HG02870 (cell line): Measurements from ENCODE around the gene VWC2L.

Experiments used
- ATAC-seq: cut with Tn5 transposase; IDR thresholded peaks from one replicate; pipeline ENCODE4 v1.9.1; 2021; ENCODE audit warnings: mild to moderate bottlenecking, moderate library complexity; ENCODE audit not compliant: unreplicated experiment

VWC2L gene

DNA sequence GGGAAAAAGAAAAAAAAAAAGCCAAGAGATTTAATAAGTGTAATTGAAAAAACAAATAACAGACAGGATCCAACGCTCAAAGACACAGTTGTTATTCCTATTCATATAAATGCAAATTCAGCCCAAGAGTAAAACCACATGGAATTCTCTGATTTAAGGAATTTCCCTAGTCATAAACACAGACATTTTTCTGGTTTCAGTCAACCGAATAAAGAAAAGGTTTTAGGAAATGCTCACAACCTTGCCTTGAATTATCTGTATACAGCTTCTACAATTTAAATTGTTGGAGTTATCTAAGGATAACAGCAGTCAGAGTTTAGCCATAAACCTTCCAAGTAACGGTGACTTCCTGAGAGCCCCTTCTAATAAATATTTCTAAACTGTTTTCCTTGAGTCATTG lies 122.7 kb downstream of the VWC2L start:
- no peak for ATAC-seq

DNA sequence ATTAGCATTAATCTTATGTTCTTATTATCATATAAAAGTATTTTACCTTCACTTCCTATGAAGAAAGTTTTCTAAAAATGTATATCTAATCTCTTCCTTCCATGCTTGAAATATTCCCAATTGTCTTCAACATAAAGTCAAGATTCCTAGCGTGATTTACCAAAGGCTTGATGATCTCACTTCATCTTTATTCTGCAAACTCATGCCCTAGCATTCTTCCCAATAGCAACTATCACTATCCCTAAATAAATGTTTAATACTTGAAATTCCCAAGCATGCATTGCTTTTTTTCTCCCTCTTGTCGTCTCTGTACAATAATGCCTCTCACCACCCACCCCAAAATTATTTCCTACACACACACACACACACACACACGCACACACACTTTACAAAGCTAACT lies 125.8 kb downstream of the VWC2L start:
- ATAC-seq: no peak

DNA sequence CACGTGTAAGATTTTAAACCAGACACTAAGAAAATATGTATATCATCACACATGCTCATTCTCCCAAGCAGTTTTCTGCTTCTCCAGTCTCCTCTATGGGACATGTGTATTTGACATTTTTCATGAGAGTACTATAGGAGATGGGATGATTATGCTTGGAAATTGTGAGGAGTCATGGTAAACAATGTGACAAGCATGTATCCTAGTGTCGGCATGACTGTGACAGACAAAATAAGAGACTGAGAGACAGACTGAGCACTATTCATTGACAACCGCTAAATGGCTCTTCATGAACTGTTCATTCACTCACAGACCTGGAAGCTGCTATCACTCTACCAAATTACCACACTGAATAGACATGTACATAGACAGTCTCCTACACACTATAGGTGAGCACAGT lies 127.1 kb downstream of the VWC2L start:
- no peak for ATAC-seq

DNA sequence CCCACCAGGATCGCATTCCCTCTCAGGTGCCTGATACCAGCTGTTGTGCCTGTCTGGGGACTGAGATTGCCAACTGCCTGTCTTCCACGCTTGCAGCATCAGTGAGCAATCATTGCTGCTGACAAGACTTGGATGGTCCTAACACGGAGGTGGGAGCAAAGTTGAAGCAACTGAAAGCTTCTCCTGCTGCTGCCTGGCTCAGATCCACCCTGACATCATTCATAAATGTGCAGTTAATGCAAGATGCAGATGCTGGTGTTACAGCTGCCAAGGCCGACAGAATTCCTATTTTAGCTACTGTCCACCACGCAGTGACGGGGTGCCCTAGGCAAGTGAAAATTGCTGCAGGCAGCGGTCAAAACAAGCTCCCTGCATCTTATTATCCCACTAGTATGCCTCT lies 131.4 kb downstream of the VWC2L start:
- no peak for ATAC-seq

DNA sequence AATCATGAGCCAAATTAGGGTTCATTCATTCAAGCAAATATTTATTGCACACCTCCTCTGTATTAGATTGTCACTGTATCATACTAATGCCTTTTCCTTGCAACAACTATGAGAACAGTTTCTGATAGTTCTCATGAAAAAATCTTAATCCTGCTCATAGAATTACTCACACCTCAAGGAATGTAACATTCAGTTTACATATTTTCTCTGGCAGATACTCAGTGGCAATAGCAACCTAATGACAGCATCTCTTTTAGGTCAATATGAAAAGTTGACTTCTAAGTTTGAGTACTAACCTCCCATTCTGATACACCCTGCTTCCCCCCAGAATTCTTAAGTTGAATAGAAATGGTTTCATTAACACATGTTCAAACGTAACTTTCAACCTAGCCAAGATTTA lies 132.0 kb downstream of the VWC2L start:
- no peak for ATAC-seq

DNA sequence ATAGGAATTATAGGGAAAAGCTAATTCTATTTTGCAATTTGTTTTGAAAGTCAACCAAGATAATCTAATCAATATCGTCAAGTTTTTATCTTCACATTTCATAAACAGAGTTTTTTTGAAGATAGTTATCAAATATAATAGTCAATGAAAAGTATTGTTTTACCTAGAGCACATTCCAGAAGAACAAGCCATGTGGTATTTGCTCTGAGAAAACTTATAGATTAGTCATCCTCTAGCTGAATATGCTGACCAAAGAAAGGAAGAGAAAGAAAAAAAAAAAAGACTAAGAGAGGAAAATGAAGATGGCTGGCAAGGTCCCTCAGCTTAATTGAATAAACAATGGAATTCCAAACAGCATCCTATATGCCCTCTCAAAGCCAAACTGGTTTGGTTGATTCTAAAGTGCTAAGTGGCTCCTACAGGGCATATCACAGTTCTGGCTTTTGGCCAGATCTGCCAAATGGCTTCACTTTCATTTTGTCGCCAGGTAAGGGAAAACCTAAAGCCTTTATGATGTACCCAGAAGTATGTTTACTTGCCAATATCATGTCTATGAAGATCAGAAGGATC lies 132.6 kb downstream of the VWC2L start:
- no peak for ATAC-seq

DNA sequence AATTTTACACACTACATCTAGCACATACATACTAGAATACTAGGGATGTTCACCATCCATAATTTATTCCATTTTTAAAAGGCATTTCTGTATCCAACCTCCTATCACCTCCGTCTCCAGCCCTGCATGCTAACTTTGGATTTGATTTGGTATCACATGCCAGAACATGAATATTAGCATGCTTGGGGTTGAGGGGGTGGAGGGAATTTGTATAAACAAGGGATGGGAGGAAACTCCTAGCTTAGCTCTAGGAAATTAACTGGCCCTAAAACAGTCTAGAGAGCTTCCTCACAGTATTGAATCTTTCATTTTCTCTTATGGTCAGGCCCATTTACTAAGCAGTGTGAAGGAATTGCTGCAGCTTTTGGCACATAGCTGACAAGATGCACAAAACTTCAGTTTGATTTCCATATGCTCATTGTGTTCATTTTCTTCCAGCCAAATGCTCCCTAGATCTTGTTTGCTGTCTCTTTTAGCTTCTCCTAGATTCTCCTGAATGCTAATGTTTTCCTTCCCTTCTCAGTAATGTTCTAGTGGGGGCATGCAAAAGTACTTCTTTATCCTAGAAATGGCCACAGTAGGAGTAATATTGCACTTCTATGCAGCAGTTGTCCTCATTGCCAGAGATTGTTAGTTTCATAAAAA lies 135.2 kb downstream of the VWC2L start:
- no peak for ATAC-seq

DNA sequence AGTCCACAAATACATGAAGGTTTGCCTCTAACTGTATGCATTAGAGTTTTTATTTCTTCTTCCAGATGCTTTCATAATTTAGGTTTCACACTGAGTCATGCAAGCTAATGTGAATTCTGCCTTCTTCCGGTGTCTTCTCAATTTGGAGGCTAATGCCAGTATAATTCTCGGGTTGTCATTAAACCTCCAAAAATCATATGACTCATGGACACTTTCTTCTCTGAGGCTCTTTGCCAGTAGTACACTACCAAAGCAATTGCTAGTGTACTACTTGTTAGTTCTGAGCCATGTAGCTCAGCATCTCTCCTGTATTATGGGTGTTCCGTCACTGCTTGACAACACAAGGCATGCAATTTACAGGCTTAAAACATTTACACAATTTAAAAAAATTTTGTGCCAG lies 137.1 kb downstream of the VWC2L start:
- ATAC-seq: no peak

DNA sequence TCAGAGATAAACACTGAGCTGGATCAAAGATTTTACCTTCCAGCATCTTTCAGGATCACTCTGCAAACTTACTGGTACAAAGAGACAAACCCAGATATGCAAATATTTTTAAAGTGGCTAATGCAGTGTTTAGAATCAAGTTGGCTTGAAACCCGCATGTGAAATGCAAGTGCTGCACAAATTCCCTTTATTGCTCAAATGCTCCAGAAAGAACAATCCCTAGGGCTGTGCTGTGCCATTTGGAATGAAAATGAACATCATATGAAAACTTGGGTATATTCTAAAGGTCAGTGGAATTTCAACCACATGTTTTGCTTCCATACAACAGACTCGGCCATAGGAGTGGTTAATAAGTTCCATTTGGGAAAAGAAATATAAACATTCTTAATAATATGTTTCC lies 139.1 kb downstream of the VWC2L start:
- no peak for ATAC-seq

DNA sequence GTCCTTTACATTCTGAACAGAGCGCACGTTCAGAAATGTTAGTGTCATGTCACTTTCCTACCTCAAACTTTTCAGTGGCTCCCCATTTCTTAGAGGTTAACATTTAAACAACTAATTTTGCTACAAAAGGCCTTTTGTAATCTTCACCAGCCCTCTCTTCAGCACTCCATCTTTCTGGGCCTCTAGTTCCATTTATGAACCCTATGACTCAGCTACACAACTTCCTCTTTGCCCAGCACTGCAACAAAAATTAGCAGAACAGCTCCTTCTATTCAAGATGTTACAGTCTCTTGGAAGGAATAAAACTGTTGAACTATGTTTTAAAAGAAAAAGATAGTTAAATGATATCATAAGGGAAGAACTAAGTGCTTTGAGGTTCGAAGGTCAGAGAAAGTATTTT lies 139.9 kb downstream of the VWC2L start:
- ATAC-seq: no peak

DNA sequence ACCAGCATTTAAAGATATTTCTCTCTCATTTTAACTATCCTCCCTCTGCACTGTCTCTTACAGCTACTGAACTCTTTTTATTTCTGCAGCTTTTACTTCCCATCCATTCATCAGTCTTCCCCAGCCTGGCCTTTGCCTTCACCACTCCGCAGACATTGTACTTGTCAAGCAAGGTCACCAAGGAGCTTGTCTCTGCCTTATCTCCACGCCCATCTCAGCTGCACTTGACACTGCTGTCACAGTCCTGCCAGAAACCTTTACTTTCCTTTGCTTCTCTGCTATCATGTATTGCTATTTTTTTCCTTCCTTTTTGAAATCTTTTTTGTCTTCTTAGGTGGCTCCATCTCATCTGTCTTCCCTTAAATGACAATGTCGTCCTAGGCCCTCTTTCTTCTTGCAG lies 147.0 kb downstream of the VWC2L start:
- no peak for ATAC-seq

DNA sequence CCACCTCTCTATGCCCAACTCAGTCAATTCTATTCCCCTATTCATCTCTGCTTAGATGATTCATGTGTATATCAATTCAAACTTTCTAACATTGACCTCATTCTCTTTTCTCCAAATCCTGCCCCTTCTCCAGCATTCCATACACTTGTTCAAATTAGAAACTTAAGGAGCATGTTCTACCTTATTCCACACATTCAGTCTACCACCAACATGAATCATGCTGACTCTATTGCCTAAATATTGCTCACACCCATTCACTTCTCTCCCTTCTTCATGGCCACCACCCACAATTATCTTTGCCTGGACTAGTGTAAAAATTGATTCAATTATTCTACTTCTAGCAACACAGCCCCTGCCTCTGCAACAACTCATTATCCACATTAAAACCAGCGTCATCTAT lies 147.5 kb downstream of the VWC2L start:
- ATAC-seq: no peak

DNA sequence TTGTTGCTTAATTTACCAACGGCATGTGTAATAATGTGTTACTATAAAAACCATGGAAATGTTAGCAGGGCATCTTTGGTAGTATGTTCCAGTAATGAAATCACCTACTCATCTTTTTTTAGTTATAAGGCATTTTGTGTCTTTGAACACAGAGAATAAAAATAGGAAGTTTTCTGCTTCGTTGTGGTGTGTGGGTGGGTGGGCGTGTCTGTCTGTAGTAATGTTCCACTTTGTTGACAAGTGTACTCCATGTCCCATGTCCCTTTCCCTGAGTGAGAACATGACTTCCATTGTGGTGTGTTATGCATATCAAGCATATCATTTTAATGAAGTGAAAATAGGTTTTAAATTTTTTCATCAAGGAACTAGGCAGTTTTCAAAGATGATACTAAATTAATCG lies 149.3 kb downstream of the VWC2L start:
- ATAC-seq: no peak

DNA sequence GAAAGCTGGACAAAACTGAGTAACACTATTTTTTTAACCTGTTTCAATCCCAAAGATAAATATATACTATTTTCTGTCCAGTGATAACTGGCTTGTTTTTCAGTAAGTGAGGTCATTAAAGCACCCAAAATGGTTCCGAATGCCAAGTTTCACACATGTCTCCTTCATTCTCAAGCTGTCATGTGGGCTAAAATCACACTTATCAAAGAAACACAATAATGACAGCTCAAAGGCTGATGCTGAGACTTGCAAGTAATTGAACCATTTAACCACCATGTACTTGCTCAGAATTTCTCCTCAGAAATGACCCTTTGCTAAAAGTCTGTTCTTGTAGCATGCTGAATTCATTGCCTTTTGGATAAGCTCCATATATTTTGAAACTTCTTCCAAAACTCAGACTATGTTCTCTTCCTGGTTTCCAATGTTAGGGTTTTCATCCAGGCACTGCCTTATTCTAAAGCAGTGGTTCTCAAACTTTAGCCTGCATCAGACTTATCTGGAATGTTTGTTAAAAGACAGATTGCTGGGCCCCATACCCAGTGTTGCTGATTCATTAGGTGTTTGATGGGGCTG lies 149.8 kb downstream of the VWC2L start:
- no peak for ATAC-seq

DNA sequence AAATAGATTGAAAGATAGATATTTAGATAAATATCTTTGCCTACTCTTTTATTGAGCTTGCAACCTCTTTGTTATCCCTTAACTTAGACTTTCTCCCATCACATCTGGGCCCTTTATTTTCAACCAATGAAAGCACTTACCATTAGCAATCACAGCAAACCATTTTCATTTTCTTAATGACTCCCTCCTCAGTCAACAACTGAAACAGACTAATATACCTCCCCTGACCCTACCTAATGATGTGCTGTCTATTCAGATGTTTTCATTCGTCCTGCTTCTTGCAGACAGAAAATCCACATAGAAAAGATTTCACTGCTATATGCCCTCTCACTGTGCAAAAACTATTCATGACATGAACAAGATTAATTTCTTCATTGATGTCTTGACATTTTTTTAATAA lies 154.4 kb downstream of the VWC2L start:
- ATAC-seq: no peak

DNA sequence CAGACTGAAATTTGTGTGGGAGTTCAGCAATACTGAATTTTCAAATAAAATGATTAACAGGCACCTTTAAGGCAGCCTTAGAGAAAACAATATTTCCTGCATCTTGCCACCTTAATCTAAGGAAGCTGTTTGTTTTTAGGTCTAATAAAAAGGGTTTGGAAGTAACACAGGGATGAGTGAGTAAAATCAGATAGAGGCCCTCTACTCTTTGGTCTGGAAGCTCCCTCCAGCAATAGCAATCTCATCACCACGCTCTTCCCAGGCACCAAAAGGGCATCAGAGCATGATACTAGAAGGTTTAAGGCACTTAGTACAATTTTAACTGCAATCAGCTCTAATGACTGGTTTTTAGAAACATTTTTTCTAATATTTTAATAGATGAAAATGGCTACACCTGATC lies 155.6 kb downstream of the VWC2L start:
- no peak for ATAC-seq

DNA sequence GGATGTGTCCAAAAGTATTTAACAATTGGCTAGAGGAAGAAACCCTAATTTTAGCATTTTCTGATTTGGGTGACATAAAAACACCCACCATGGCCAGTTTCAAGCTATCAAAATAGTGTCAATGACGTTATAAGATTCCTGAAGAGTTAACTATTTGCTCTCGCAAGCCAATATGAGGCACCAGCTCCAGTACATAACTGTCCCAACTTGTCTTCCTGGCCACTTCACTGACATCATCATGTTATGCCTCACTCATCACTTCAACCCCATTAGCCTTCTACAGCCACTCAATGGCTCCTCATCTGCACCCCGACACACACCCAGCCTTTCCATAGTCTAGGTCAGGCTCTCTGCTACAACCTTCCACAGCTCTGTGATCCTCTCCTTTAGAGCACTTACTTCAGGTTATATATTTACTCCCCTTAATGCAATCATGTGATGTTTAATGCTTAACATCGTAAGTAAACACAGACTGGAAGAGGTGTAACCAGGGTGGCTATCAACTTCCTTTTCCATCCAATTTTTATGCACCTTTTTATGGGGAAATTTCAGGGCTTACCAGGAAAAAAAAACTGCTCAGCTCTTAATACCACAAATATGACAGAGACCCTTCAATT lies 158.7 kb downstream of the VWC2L start:
- no peak for ATAC-seq

DNA sequence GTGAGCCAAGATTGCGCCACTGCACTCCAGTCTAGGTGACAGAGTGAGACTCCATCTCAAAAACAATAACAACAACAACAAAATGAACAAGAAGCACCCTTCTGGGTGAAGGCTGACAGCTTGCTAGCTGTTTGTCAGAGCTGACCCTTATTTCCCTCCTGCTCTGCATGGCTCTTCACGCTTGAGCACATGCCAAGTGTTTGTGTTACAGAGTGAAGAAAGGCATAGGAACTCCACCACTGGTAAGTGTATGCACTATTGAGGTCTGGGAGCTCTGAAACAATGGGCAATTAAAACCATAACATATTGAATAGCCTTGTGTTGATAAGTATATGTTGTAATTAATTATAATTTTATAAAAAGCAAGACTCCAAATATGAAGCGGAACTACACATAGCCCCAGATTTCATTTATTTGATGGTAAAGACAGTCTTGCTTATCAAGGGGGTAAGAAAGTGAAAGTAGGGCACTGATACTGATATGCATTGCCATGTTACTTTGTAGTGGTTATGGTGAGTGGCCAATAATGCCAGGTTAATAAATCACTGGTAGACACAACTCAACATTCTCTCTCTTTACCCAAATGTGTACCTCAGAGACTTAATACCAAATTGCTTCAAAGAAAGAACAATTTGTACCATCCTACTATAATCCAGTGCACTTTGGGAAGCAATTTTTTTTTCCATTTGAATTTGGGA lies 163.4 kb downstream of the VWC2L start:
- ATAC-seq: no peak

DNA sequence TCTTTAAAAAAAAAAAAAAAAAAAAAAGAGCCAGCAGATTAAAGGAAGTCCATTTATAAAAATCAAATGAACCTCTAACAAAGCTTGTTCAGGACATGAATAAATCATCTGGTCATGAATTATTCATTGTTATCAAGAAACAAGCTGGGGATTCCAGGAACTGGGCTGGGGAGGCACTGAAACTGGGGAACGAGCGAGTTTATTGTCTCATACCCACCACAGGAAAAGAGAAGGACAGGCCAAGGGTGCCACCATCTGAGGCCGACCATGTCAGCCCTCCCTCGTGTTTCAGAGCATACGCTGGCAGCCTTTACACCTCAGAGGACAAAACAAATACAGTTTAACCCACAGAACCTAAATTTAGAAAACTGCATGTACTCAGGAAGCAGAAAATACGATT lies 164.2 kb downstream of the VWC2L start:
- no peak for ATAC-seq

DNA sequence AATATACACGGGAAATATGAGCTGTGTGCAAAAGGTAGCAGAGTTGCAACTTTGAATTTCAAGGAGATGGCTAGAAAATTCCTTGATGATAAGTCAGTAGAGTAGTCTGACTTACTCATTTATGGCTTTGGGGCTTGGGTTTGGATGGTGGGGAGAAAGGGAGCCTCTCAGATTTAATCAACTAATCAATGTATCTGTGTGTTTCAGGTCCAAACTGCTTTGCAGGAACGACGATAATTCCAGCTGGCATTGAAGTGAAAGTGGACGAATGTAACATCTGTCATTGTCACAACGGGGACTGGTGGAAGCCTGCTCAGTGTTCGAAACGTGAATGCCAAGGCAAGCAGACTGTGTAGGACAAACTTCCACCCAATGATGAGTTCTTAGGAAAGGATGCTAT lies 164.6 kb downstream of the VWC2L start:
- no peak for ATAC-seq

DNA sequence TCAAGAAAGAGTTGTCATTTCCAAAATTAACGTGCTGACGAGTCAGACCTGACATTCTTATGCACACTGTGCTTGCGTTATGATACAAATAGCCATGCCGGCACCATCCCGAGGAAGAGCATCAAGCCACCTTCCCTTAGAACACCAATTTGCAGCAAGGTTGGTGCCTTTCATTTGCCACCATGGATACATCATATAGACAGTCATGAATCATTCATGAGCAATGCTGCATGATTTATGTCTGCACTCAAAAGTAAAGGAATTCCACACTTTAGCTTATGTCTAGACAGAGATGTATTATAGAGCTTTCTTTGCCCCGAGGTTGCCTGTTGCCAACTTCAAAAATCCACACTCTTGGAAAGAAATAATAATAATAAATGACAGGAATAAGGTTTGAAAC lies 166.9 kb downstream of the VWC2L start:
- ATAC-seq: no peak

DNA sequence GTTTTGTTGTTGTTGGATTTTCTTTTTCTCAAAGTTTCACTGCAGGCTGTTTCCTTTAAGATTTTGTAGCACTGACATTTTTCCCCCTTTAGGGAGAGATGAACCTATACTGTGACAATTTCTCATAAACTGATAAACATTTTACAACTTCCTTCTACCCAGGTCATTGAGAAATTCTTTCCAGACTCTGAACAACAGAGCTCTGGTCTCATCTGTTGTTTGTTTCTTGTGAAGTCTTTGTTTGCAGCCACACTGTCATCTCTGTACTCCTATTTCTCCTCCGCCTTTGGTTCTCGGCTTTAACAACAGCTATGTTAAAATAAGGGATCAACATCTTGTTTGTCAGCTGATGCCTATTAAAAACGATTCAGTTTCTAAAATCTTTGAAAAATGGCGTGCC lies 167.6 kb downstream of the VWC2L start:
- no peak for ATAC-seq
